Measurements from ENCODE around the gene AIM2. TPM values are rescaled to one million over a fixed set of nuclear protein-coding genes. Genes with fewer than 3 reads are reported as not detected.

AIM2 gene
- total RNA-seq, 1 experiment from 2014 or later: not detected

GRCh38 chr1:159081626-159082025 lies 5.1 kb upstream of the AIM2 start:
- H3K4me3 ChIP-seq (ENCODE audit: low read depth in 2 of 2, low read length in 2 of 2): no peak overlapping the region
- CTCF ChIA-PET: no interaction called here
- POLR2A ChIA-PET: no interaction called here
- DNase-seq (ENCODE audit: low read depth, low spot score) (no peak), ATAC-seq (no peak)
- intact Hi-C loops (cut with micrococcal nuclease; ENCODE audit: unreplicated experiment): no loop called here
- H3K27ac ChIP-seq (ENCODE audit: low read length): no peak overlapping the region
- TF ChIP-seq REST (IDR thresholded peaks at IDR 0.05; ENCODE audit: insufficient read depth in 1 of 2, low read depth in 2 of 2, low read length in 1 of 2) (no peak), SIN3A (IDR thresholded peaks at IDR 0.05; ENCODE audit: borderline replicate concordance, insufficient read depth, low read depth, low read length) (no peak), TCF7L2 (IDR thresholded peaks at IDR 0.05; ENCODE audit: low read depth, low read length) (no peak), POLR2AphosphoS5 (IDR thresholded peaks at IDR 0.05; ENCODE audit: low read depth, low read length) (no peak), CTCF (IDR thresholded peaks at IDR 0.05) (no peak)
- H3K4me1 ChIP-seq (ENCODE audit: control insufficient read depth, insufficient read depth, low read length): no peaks in the 10 kb centered on the region
- in situ Hi-C loops (cut with HindIII; ENCODE audit: low pct_unique_long_range_greater_than_20kb, low sequenced_read_pairs): no loop called here
- peaks cover 9% of the 10 kb centered on the region; the same call in 1 of the 2 replicates for H3K27me3 ChIP-seq (ENCODE audit: control insufficient read depth, insufficient read depth, low read length)
- no peaks in the 10 kb centered on the region for H3K9me3 ChIP-seq (ENCODE audit: control insufficient read depth, insufficient read depth, low read depth, low read length)
- H3K36me3 ChIP-seq (ENCODE audit: control insufficient read depth, insufficient read depth, low read length): no peaks in the 10 kb centered on the region
- BruUV-seq (replicated peaks): no TSS peak

GRCh38 chr1:159079525-159079924 lies 3.0 kb upstream of the AIM2 start:
- Histone ChIP-seq H3K27me3 (ENCODE audit: control insufficient read depth, insufficient read depth, low read length) (peaks cover 11% of the 10 kb centered on the region; the same call in 1 of the 2 replicates), H3K27ac (ENCODE audit: low read length) (no peak overlapping the region), H3K4me1 (ENCODE audit: control insufficient read depth, insufficient read depth, low read length) (no peaks in the 10 kb centered on the region), H3K36me3 (ENCODE audit: control insufficient read depth, insufficient read depth, low read length) (no peaks in the 10 kb centered on the region), H3K9me3 (ENCODE audit: control insufficient read depth, insufficient read depth, low read depth, low read length) (no peaks in the 10 kb centered on the region), H3K4me3 (ENCODE audit: low read depth in 2 of 2, low read length in 2 of 2) (no peak overlapping the region)
- intact Hi-C loops (cut with micrococcal nuclease; ENCODE audit: unreplicated experiment): no loop called here
- ChIA-PET POLR2A (no interaction called here), CTCF (no interaction called here)
- no peak for ATAC-seq
- TF ChIP-seq SIN3A (IDR thresholded peaks at IDR 0.05; ENCODE audit: borderline replicate concordance, insufficient read depth, low read depth, low read length) (no peak), TCF7L2 (IDR thresholded peaks at IDR 0.05; ENCODE audit: low read depth, low read length) (no peak), POLR2AphosphoS5 (IDR thresholded peaks at IDR 0.05; ENCODE audit: low read depth, low read length) (no peak), CTCF (IDR thresholded peaks at IDR 0.05) (no peak), REST (IDR thresholded peaks at IDR 0.05; ENCODE audit: insufficient read depth in 1 of 2, low read depth in 2 of 2, low read length in 1 of 2) (no peak)
- no peak for DNase-seq (ENCODE audit: low read depth, low spot score)
- in situ Hi-C loops (cut with HindIII; ENCODE audit: low pct_unique_long_range_greater_than_20kb, low sequenced_read_pairs): no loop called here
- BruUV-seq (replicated peaks): no TSS peak
